Neural crest cell (in vitro differentiated cells): ENCODE measurements around the gene B4GALT7. TPM values are rescaled to one million over a fixed set of nuclear protein-coding genes. Genes with fewer than 3 reads are reported as not detected.
A peak's percentile ranks its signal among the peaks of the same experiment; 100 is the strongest.

ENCODE experiments used
- DNase-seq: peaks from one replicate; pipeline ENCODE4 v3.0.0; 2021; ENCODE audit warnings: low read depth, mixed read lengths, low spot score
- H3K27ac Mint-ChIP-seq: one replicate; pipeline ENCODE4 v1.8.0; 2021; ENCODE audit warnings: mild to moderate bottlenecking, mixed read lengths; ENCODE audit not compliant: unreplicated experiment
- H3K27me3 Mint-ChIP-seq: 2 replicates; pipeline ENCODE4 v1.8.0; 2021; ENCODE audit warnings: low read depth, mild to moderate bottlenecking, mixed read lengths
- H3K36me3 Mint-ChIP-seq: 2 replicates; pipeline ENCODE4 v1.8.0; 2021; ENCODE audit warnings: low read depth, mild to moderate bottlenecking, mixed read lengths
- H3K4me1 Mint-ChIP-seq: 2 replicates; pipeline ENCODE4 v1.8.0; 2021; ENCODE audit warnings: mixed read lengths
- H3K4me3 Mint-ChIP-seq: one replicate; pipeline ENCODE4 v1.8.0; 2021; ENCODE audit warnings: mild to moderate bottlenecking, mixed read lengths
- H3K9me3 Mint-ChIP-seq: 2 replicates; pipeline ENCODE4 v1.8.0; 2021; ENCODE audit warnings: mixed read lengths
- CTCF ChIP-seq: fragments of 200-600 bp; sonication (generic); conservative IDR thresholded peaks from 2 replicates; pipeline ENCODE4 v1.5.0; 2021; ENCODE audit warnings: antibody characterized with exemption, mild to moderate bottlenecking
- long read RNA-seq: library from polyadenylated mRNA; unstranded; transcript quantifications from one replicate; pipeline ENCODE4 v2.0.0, GENCODE V29; 2020
- total RNA-seq: library from RNA; stranded (reverse); gene quantifications from 2 replicates; pipeline ENCODE4 v1.2.1, GENCODE V29; 2021

The B4GALT7 gene, protein sequence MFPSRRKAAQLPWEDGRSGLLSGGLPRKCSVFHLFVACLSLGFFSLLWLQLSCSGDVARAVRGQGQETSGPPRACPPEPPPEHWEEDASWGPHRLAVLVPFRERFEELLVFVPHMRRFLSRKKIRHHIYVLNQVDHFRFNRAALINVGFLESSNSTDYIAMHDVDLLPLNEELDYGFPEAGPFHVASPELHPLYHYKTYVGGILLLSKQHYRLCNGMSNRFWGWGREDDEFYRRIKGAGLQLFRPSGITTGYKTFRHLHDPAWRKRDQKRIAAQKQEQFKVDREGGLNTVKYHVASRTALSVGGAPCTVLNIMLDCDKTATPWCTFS
- total RNA-seq, result 30.0 and 30.1 TPM in 2 replicates
- long read RNA-seq, partial matches to known transcripts, result 0 of 4 reads
- long read RNA-seq, other reads (novel, unspliced or antisense), result 0 of 4 reads

DNA sequence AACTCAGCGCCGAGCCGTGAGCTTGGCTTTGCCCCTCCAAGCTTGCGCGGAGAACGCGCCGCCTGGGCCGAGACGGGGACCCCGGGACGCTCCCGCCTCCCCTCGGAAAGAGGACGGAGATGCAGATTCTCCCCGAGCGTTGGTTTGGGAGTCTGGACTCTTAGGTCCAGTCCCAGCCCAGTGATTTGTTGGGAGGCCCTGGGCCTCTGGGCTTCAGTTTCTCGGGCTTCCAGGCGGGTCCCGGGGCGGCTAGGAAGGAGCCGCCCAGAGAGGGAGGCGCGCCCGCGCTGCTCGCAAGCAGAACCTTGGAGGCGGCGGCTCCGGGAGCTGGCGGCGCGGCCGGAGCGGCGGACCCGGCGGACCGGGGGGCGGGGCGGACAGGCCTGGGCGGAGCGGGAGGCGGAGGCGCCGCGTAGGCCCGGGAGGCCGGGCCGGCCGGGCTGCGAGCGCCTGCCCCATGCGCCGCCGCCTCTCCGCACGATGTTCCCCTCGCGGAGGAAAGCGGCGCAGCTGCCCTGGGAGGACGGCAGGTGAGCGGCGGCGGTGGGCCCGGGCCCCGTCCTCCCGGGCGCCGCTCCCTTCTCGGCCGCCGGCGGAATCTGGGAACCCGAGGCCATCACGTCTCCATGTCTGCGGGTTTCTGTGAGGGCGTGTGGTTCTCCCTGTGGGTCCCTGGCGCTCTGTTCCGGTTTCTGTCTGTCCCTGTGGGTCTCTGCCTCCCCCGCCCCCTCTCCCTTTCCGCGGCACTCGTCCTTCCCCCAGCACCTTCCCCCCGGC lies at the start of gene B4GALT7:
Gene B4GALT7 (plus strand): TSS at position 402 of the 777 bp plus-strand sequence. CDS start 79 bp downstream, at position 481.
- no peak for TF ChIP-seq CTCF
- peaks cover 7% of the 10 kb centered on the region for H3K36me3 Mint-ChIP-seq
- no peaks in the 10 kb centered on the region for H3K9me3 Mint-ChIP-seq
- H3K27me3 Mint-ChIP-seq, result peaks cover 17% of the 10 kb centered on the region
- peak within 1 kb of the TSS; percentile 77 for H3K27ac Mint-ChIP-seq
- H3K4me3 Mint-ChIP-seq, result peak within 1 kb of the TSS; percentile 94
- H3K4me1 Mint-ChIP-seq, result peaks cover 22% of the 10 kb centered on the region
- peak; percentile 78 for DNase-seq

GRCh38 chr5:177552839-177553455 lies 47.0 kb upstream of the B4GALT7 start:
- H3K27me3 Mint-ChIP-seq, result no peaks in the 10 kb centered on the region
- H3K27ac Mint-ChIP-seq, result peak overlapping the region; percentile 67
- peaks cover 4% of the 10 kb centered on the region for H3K36me3 Mint-ChIP-seq
- peaks cover 28% of the 10 kb centered on the region for H3K4me1 Mint-ChIP-seq
- TF ChIP-seq CTCF, result no peak
- no peaks in the 10 kb centered on the region for H3K9me3 Mint-ChIP-seq
- peak overlapping the region; percentile 95 for H3K4me3 Mint-ChIP-seq
- peak; percentile 12 for DNase-seq

GRCh38 chr5:177553671-177554429 lies 46.1 kb upstream of the B4GALT7 start:
- peak overlapping the region; percentile 95 for H3K4me3 Mint-ChIP-seq

GRCh38 chr5:177554474-177555111 lies 45.3 kb upstream of the B4GALT7 start, which contains the start of gene FAM193B:
Gene FAM193B (minus strand): TSS chr5:177554563. CDS start chr5:177554458, 105 bp downstream.
- Mint-ChIP-seq H3K4me1 (peaks cover 29% of the 10 kb centered on the region), H3K27me3 (no peaks in the 10 kb centered on the region), H3K9me3 (no peaks in the 10 kb centered on the region), H3K27ac (no peak within 1 kb of the TSS), H3K4me3 (peak within 1 kb of the TSS; percentile 95), H3K36me3 (peaks cover 3% of the 10 kb centered on the region)
- TF ChIP-seq CTCF, result peak; percentile 54
- DNase-seq, result peak; percentile 95

More at GRCh38 chr5:177553671-177554429, 46.1 kb upstream of the B4GALT7 start:
- Mint-ChIP-seq H3K27me3 (no peaks in the 10 kb centered on the region), H3K4me1 (peaks cover 26% of the 10 kb centered on the region), H3K9me3 (no peaks in the 10 kb centered on the region), H3K27ac (no peak overlapping the region), H3K36me3 (peaks cover 4% of the 10 kb centered on the region)
- DNase-seq, result peak; percentile 32
- no peak for TF ChIP-seq CTCF
